ENCODE results near the gene CPB2.

GRCh38 chr13:46059405-46059804 is 45.4 kb downstream of the CPB2 start:
- TF ChIP-seq POLR2AphosphoS5 (IDR thresholded peaks at IDR 0.05) (no peak), CTCF (IDR thresholded peaks at IDR 0.05) (no peak)

Measured in transverse colon (tissue), 4 donors.